ENCODE measurements around the gene FCHO2.

DNA sequence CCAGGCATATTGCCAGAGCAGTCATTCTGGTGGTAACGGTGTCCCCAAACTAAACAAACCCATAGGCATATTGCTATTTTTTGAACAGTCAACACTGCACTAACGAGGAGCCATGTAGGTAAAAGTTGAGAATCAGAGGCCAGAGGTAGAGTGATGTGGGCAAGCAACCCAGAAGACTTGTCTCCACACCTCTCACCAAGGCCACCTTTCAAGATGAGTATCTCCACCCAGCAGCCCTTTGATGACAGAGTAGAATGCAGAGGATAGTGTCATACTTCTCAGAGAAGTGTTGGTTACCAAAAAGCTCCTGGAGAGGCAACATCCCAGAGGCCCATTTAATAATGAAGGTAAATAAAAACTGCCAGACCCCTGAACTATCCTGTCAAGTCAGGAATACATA lies 63.9 kb downstream of the FCHO2 start:
- TF ChIP-seq EZH2phosphoT487 (IDR thresholded peaks at IDR 0.05; ENCODE audit: insufficient read depth, low read depth), result no peak
- no peak for TF ChIP-seq EZH2 (IDR thresholded peaks at IDR 0.05; ENCODE audit: insufficient read depth, poor library complexity, severe bottlenecking)

All from GM23248 (cell line).